GM18858 (cell line): Measurements from ENCODE around the gene GPC2.
A peak's percentile ranks its signal among the peaks of the same experiment; 100 is the strongest.

Experiments used
- ATAC-seq: cut with Tn5 transposase; IDR thresholded peaks from one replicate; pipeline ENCODE4 v1.9.1; 2021; ENCODE audit not compliant: unreplicated experiment

Gene GPC2

GRCh38 chr7:100126239-100126930 lies 50.8 kb downstream of the GPC2 start:
- peak; percentile 14 for ATAC-seq

- no peak for ATAC-seq
Observed at GRCh38 chr7:100124301-100125230, 52.6 kb downstream of the GPC2 start.

GRCh38 chr7:100122568-100122967 lies 54.6 kb downstream of the GPC2 start:
- ATAC-seq = no peak

GRCh38 chr7:100122067-100122466 lies 55.1 kb downstream of the GPC2 start:
- no peak for ATAC-seq

GRCh38 chr7:100120733-100121036 lies 56.5 kb downstream of the GPC2 start:
- no peak for ATAC-seq

- peak; percentile 22 for ATAC-seq
Observed at GRCh38 chr7:100119970-100120732, 57.0 kb downstream of the GPC2 start.
